ENCODE measurements around the gene POLN. TPM values are rescaled to one million over a fixed set of nuclear protein-coding genes. Genes with fewer than 3 reads are reported as not detected.

Gene POLN
- total and polyA plus RNA-seq, 8 donors: 2.7 to 5.7 (median 3.9) TPM

DNA sequence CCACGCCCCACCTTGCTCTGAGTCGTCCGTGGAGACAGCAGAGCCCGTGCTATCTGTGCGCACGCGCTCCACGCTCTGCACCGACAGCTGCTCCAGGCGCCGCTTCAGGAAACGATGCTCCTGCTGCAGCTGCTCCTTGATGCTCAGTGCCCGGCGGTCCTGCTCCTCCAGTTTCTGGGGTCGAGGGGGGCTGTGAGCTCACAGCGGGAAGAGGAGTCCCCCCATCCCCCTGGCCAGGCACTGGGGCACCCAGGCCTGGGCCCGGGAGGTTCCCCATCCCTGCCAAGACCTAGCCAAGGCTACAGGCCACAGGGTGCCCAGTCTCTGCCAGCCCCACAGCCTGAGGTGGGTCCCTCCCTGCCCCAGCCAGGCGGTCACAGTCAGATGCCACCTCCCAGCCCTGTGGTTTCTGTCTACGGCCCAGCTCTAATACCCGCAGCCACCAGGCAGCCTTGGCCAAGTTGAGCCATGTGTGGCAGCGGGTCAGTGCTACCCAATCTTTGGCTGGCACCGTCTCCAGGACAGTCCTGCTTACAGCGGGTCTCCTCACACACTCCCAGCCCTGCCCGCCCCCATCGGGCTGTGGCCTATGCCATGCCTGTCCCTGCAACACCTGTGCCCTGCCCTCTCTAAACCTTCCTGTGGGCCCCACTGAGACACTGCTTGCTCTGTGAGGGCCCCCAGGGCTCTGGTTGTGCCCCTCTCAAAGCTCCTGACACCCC is 9.3 kb upstream of the POLN start:
- ATAC-seq (no peak), DNase-seq (peak in 2 of 4 donors; percentile 26 to 61)
- H3K4me3 ChIP-seq: no peak overlapping the region
- peaks cover 9 to 16% of the 10 kb centered on the region in 2 donors for H3K4me1 ChIP-seq
- H3K9me3 ChIP-seq: no peaks in the 10 kb centered on the region
- intact Hi-C loops (cut with DNase I): no loop called here
- TF ChIP-seq, protein P1, sequence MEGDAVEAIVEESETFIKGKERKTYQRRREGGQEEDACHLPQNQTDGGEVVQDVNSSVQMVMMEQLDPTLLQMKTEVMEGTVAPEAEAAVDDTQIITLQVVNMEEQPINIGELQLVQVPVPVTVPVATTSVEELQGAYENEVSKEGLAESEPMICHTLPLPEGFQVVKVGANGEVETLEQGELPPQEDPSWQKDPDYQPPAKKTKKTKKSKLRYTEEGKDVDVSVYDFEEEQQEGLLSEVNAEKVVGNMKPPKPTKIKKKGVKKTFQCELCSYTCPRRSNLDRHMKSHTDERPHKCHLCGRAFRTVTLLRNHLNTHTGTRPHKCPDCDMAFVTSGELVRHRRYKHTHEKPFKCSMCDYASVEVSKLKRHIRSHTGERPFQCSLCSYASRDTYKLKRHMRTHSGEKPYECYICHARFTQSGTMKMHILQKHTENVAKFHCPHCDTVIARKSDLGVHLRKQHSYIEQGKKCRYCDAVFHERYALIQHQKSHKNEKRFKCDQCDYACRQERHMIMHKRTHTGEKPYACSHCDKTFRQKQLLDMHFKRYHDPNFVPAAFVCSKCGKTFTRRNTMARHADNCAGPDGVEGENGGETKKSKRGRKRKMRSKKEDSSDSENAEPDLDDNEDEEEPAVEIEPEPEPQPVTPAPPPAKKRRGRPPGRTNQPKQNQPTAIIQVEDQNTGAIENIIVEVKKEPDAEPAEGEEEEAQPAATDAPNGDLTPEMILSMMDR (IDR thresholded peaks at IDR 0.05): no peak
- peaks cover 0 to 78% of the 10 kb centered on the region in 2 donors for H3K36me3 ChIP-seq
- no peak overlapping the region for H3K27ac ChIP-seq
- no peaks in the 10 kb centered on the region for H3K27me3 ChIP-seq

GRCh38 chr4:2250357-2251072 is 8.6 kb upstream of the POLN start:
- intact Hi-C loops (cut with DNase I): no loop called here
- no peak overlapping the region for H3K27ac ChIP-seq
- peak in 2 of 4 donors; percentile 26 to 75 for DNase-seq
- TF ChIP-seq, protein P1 (IDR thresholded peaks at IDR 0.05): no peak
- peaks cover 1 to 12% of the 10 kb centered on the region in 2 donors for H3K4me1 ChIP-seq
- no peak overlapping the region for H3K4me3 ChIP-seq
- H3K27me3 ChIP-seq: no peaks in the 10 kb centered on the region
- H3K36me3 ChIP-seq: peaks cover 0 to 78% of the 10 kb centered on the region in 2 donors
- no peaks in the 10 kb centered on the region for H3K9me3 ChIP-seq
- no peak for ATAC-seq

DNA sequence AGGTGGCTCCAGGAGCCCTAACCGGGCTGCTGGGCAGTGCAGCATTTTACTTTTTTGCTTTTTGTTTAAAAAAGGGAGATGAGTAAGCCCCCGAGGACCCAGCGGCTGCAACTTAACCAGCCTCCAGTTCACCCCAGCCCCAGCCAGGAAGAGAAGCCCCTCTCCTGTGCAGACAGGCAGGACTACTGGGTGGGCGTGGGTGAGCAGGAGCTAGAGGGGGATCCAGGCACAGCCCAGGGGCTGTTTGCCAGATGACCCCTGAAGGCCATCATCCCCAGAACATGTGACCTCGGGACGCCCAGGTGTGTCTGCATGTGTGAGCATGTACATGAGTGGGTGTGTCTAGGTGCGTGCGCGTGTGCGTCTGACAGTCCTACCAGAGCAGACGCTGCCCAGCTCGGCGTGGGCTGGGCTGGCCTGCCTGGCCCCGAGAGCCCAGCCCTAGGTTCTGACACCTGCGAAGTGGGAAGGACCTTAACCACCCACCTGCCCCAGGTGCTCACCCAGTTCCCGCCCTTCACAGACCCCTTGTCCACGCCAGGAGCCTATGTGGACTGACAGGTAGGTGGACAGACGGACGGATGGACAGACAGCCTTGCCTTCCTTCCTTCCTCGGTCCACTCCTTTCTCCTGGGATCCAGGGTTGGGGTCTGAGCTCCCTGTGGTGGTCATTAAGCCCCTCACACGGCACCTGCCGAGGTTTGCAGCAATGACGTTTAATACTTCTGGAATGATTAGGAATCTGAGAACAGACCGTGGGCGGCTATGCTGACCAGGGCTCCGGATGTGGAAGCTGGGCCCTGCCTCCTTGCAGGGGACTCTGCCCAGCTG is 7.8 kb upstream of the POLN start:
- Histone ChIP-seq H3K4me1 (peaks cover 0 to 13% of the 10 kb centered on the region in 2 donors), H3K4me3 (no peak overlapping the region), H3K36me3 (peaks cover 0 to 75% of the 10 kb centered on the region in 2 donors), H3K9me3 (no peaks in the 10 kb centered on the region), H3K27ac (no peak overlapping the region), H3K27me3 (no peaks in the 10 kb centered on the region)
- TF ChIP-seq, protein P1 (IDR thresholded peaks at IDR 0.05): no peak
- ATAC-seq: no peak
- peak in 1 of 4 donors; percentile 25 for DNase-seq
- intact Hi-C loops (cut with DNase I): no loop called here

- no peaks in the 10 kb centered on the region for H3K9me3 ChIP-seq
- ATAC-seq: no peak
- intact Hi-C loops (cut with DNase I): no loop called here
- peak in 1 of 4 donors; percentile 68 for DNase-seq
- peaks cover 0 to 67% of the 10 kb centered on the region in 2 donors for H3K36me3 ChIP-seq
- no peak overlapping the region for H3K27ac ChIP-seq
- H3K27me3 ChIP-seq: no peaks in the 10 kb centered on the region
- no peak overlapping the region for H3K4me3 ChIP-seq
- H3K4me1 ChIP-seq: peaks cover 6 to 19% of the 10 kb centered on the region in 2 donors
- TF ChIP-seq, protein P1 (IDR thresholded peaks at IDR 0.05): no peak
Observed at GRCh38 chr4:2248821-2249261, 6.9 kb upstream of the POLN start.

All from left lung (tissue), 10 donors.